Upper lobe of left lung (tissue), 6 donors: ENCODE data around the gene CFI. TPM values are rescaled to one million over a fixed set of nuclear protein-coding genes. Genes with fewer than 3 reads are reported as not detected.
A peak's percentile ranks its signal among the peaks of the same experiment; 100 is the strongest.

Source experiments
- ATAC-seq, 2 donors: fragments of 200-7000 bp; cut with Tn5 transposase; one replicate each; pipeline ENCODE4 v1.9.1; 2022; ENCODE audit warnings: mild to moderate bottlenecking in 2 of 2, moderate library complexity in 2 of 2; ENCODE audit not compliant: low FRiP score in 2 of 2
- DNase-seq, 2 donors: peaks; one replicate each; pipeline ENCODE4 v3.0.0-alpha.2; 2019 to 2020
- H3K27ac ChIP-seq, 4 donors: fragments of 200-600 bp; sonication (generic); one replicate each; pipeline ENCODE4 v1.5.1; 2016 to 2019
- H3K27me3 ChIP-seq, 4 donors: fragments of 200-600 bp; sonication (generic); one replicate each; pipeline ENCODE4 v1.5.1; 2017 to 2019
- H3K36me3 ChIP-seq, 4 donors: fragments of 200-600 bp; sonication (generic); one replicate each; pipeline ENCODE4 v1.5.1; 2016 to 2019
- H3K4me1 ChIP-seq, 4 donors: fragments of 200-600 bp; sonication (generic); one replicate each; pipeline ENCODE4 v1.5.1; 2018 to 2019
- H3K4me3 ChIP-seq, 4 donors: fragments of 200-600 bp; sonication (generic); one replicate each; pipeline ENCODE4 v1.5.1; 2017 to 2019; ENCODE audit warnings: mild to moderate bottlenecking in 2 of 4, moderate library complexity in 1 of 4
- H3K9me3 ChIP-seq, 4 donors: fragments of 200-600 bp; sonication (generic); one replicate each; pipeline ENCODE4 v1.5.1; 2018 to 2019
- CTCF ChIP-seq, 6 experiments: fragments of 450-650 bp in 4 of 6; fragments of 200-600 bp in 2 of 6; sonication (generic) in 2 of 6; IDR thresholded peaks; one replicate each; pipeline ENCODE4 v1.5.1; 2016 to 2019; ENCODE audit warnings: antibody characterized with exemption in 6 of 6
- EP300 ChIP-seq, 4 donors: sonication (generic); formaldehyde crosslinking; IDR thresholded peaks; one replicate each; pipeline ENCODE4 v1.5.1; 2017; ENCODE audit warnings: antibody characterized with exemption in 4 of 4, control low read depth in 2 of 4
- POLR2A ChIP-seq, 4 donors: fragments of 450-650 bp; IDR thresholded peaks; one replicate each; pipeline ENCODE4 v1.5.1; 2016 to 2017; ENCODE audit warnings: antibody characterized with exemption in 4 of 4, mild to moderate bottlenecking in 2 of 4
- POLR2AphosphoS5 ChIP-seq, 2 donors: sonication (generic); formaldehyde crosslinking; IDR thresholded peaks; one replicate each; pipeline ENCODE4 v1.5.1; 2017; ENCODE audit warnings: antibody characterized with exemption in 2 of 2
- WGBS, 2 donors: methylation state at CpG; one replicate each; pipeline ENCODE4 v1.1.5; 2017 to 2018; 5-methylcytosine and 5-hydroxymethylcytosine counted together
- total RNA-seq, 6 donors: library from RNA; depleted of rRNA in 4 of 6; stranded (reverse); fragments of >200 nt in 4 of 6; gene quantifications; one replicate each; pipeline versions ENCODE4 v1.1.0 to v1.2.1, GENCODE V29; 2016 to 2021
- donor health status: DM: no; HTN: no; CAD: no; lungs with moderate emphysema.
- donor health status: DM: no; HTN: yes; CAD: no; lungs with severe emphysema.

CFI gene
- total RNA-seq, 6 donors from 2014 or later, result 20.2 to 122 (median 53.3) TPM

- H3K27ac ChIP-seq, result no peak overlapping the region
- peaks cover 4 to 61% (median 5%) of the 10 kb centered on the region in 4 donors for H3K36me3 ChIP-seq
- 52 to 76% methylated on average over 2 of the region's 2 CpGs for WGBS, 2 donors
Observed at GRCh38 chr4:109821185-109821584, 19.4 kb upstream of the CFI start.

GRCh38 chr4:109820563-109820962, 18.8 kb upstream of the CFI start:
- Histone ChIP-seq H3K4me1 (peaks cover 11 to 19% (median 12%) of the 10 kb centered on the region in 4 donors), H3K9me3 (no peaks in the 10 kb centered on the region), H3K27ac (no peak overlapping the region), H3K36me3 (peaks cover 4 to 61% (median 5%) of the 10 kb centered on the region in 4 donors), H3K4me3 (no peak overlapping the region), H3K27me3 (no peaks in the 10 kb centered on the region)
- DNase-seq, result no peak
- no peak for TF ChIP-seq POLR2AphosphoS5 (IDR thresholded peaks at IDR 0.05)
- TF ChIP-seq EP300 (IDR thresholded peaks at IDR 0.05), result no peak
- TF ChIP-seq CTCF (IDR thresholded peaks at IDR 0.05), result no peak
- TF ChIP-seq POLR2A (IDR thresholded peaks at IDR 0.05), result no peak
- ATAC-seq, result no peak
- 84 to 85% methylated on average over 2 of the region's 2 CpGs for WGBS, 2 donors

More at GRCh38 chr4:109821185-109821584, 19.4 kb upstream of the CFI start:
- TF ChIP-seq EP300 (IDR thresholded peaks at IDR 0.05) (no peak), POLR2AphosphoS5 (IDR thresholded peaks at IDR 0.05) (no peak), POLR2A (IDR thresholded peaks at IDR 0.05) (no peak), CTCF (IDR thresholded peaks at IDR 0.05) (no peak)
- Histone ChIP-seq H3K4me1 (peaks cover 9 to 16% (median 10%) of the 10 kb centered on the region in 4 donors), H3K27me3 (no peaks in the 10 kb centered on the region), H3K9me3 (no peaks in the 10 kb centered on the region), H3K4me3 (no peak overlapping the region)
- DNase-seq, result no peak
- ATAC-seq, result no peak

GRCh38 chr4:109818268-109818667, 16.5 kb upstream of the CFI start:
- ATAC-seq (no peak), DNase-seq (no peak)
- Histone ChIP-seq H3K4me3 (no peak overlapping the region), H3K9me3 (no peaks in the 10 kb centered on the region), H3K27ac (no peak overlapping the region), H3K36me3 (peaks cover 2 to 39% (median 4%) of the 10 kb centered on the region in 4 donors), H3K4me1 (peaks cover 11 to 19% (median 14%) of the 10 kb centered on the region in 4 donors), H3K27me3 (no peaks in the 10 kb centered on the region)
- 94 to 97% methylated on average over 4 of the region's 4 CpGs for WGBS, 2 donors
- TF ChIP-seq CTCF (IDR thresholded peaks at IDR 0.05) (no peak), EP300 (IDR thresholded peaks at IDR 0.05) (no peak), POLR2AphosphoS5 (IDR thresholded peaks at IDR 0.05) (no peak), POLR2A (IDR thresholded peaks at IDR 0.05) (no peak)

GRCh38 chr4:109816894-109817293, 15.1 kb upstream of the CFI start:
- H3K4me3 ChIP-seq, result peak overlapping the region in 1 of 4 donors; percentile 67
- no peak for ATAC-seq
- 62 to 67% methylated on average over 1 of the region's 1 CpG for WGBS, 2 donors

GRCh38 chr4:109816082-109816442, 14.3 kb upstream of the CFI start:
- Histone ChIP-seq H3K36me3 (peaks cover 0 to 22% (median 0%) of the 10 kb centered on the region in 4 donors), H3K27me3 (no peaks in the 10 kb centered on the region), H3K4me3 (peak overlapping the region; percentile 48 to 85 (median 74)), H3K9me3 (no peaks in the 10 kb centered on the region), H3K27ac (peak overlapping the region; percentile 82 to 89 (median 84)), H3K4me1 (peaks cover 11 to 19% (median 14%) of the 10 kb centered on the region in 4 donors)
- ATAC-seq (peak in 1 of 2 donors; percentile 22), DNase-seq (peak in 1 of 2 donors; percentile 81)
- WGBS, 2 donors, result 0% methylated on average over 19 of the region's 19 CpGs
- TF ChIP-seq POLR2A (IDR thresholded peaks at IDR 0.05) (no peak), EP300 (IDR thresholded peaks at IDR 0.05) (no peak), POLR2AphosphoS5 (IDR thresholded peaks at IDR 0.05) (no peak), CTCF (IDR thresholded peaks at IDR 0.05) (no peak)

More at GRCh38 chr4:109816894-109817293, 15.1 kb upstream of the CFI start:
- Histone ChIP-seq H3K4me1 (peaks cover 11 to 19% (median 14%) of the 10 kb centered on the region in 4 donors), H3K27ac (no peak overlapping the region), H3K9me3 (no peaks in the 10 kb centered on the region), H3K27me3 (no peaks in the 10 kb centered on the region), H3K36me3 (peaks cover 0 to 26% (median 0%) of the 10 kb centered on the region in 4 donors)
- DNase-seq, result no peak
- TF ChIP-seq POLR2AphosphoS5 (IDR thresholded peaks at IDR 0.05), result no peak
